ENCODE results near the gene KCNIP1.

Gene KCNIP1

GRCh38 chr5:170551076-170551475 lies 47.3 kb downstream of the KCNIP1 start:
- no peaks in the 10 kb centered on the region for H3K36me3 ChIP-seq (ENCODE audit: insufficient read depth, low read length)
- H3K9me3 ChIP-seq (ENCODE audit: low read depth, low read length), result no peaks in the 10 kb centered on the region
- H3K27ac ChIP-seq, result no peak overlapping the region
- H3K4me3 ChIP-seq, result no peak overlapping the region
- H3K9ac ChIP-seq (ENCODE audit: insufficient read length), result no peak overlapping the region
- no peak for DNase-seq (ENCODE audit: low read depth, low spot score)
- TF ChIP-seq FOXP2 (optimal IDR thresholded peaks at IDR 0.05; ENCODE audit: control extremely low read depth, extremely low read length, insufficient read depth) (no peak), EZH2 (IDR thresholded peaks at IDR 0.05) (no peak), POLR2AphosphoS5 (IDR thresholded peaks at IDR 0.05; ENCODE audit: borderline replicate concordance, low read depth, low read length) (no peak)

DNA sequence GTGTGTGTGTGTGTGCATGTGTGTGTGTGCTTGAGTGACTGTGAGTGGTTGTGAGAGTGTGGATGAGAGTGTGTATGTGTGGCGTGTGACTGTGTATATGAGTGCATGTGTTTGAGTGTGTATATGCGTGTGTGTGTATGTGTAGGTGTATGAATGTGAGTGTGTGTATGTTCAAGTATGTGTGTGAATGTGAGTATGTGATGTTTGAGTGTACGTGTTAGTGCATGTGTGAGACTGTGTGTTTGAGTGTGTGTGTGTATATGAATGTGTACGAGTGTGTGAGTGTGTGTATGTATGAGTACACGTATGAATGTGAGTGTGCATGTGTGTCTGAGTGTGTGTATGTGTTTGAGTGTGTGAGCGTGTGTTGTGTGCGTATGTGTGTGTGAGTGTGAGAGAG lies 47.8 kb downstream of the KCNIP1 start:
- H3K9me3 ChIP-seq (ENCODE audit: low read depth, low read length), result no peaks in the 10 kb centered on the region
- H3K36me3 ChIP-seq (ENCODE audit: insufficient read depth, low read length), result no peaks in the 10 kb centered on the region
- H3K9ac ChIP-seq (ENCODE audit: insufficient read length), result no peak overlapping the region
- no peak for DNase-seq (ENCODE audit: low read depth, low spot score)
- H3K27ac ChIP-seq, result no peak overlapping the region
- TF ChIP-seq POLR2AphosphoS5 (IDR thresholded peaks at IDR 0.05; ENCODE audit: borderline replicate concordance, low read depth, low read length), result no peak
- TF ChIP-seq FOXP2 (optimal IDR thresholded peaks at IDR 0.05; ENCODE audit: control extremely low read depth, extremely low read length, insufficient read depth), result no peak
- no peak for TF ChIP-seq EZH2 (IDR thresholded peaks at IDR 0.05)
- H3K4me3 ChIP-seq, result no peak overlapping the region

GRCh38 chr5:170552621-170553115 lies 48.8 kb downstream of the KCNIP1 start:
- no peaks in the 10 kb centered on the region for H3K36me3 ChIP-seq (ENCODE audit: insufficient read depth, low read length)
- TF ChIP-seq EZH2 (IDR thresholded peaks at IDR 0.05) (no peak), POLR2AphosphoS5 (IDR thresholded peaks at IDR 0.05; ENCODE audit: borderline replicate concordance, low read depth, low read length) (no peak), FOXP2 (optimal IDR thresholded peaks at IDR 0.05; ENCODE audit: control extremely low read depth, extremely low read length, insufficient read depth) (no peak)
- no peaks in the 10 kb centered on the region for H3K9me3 ChIP-seq (ENCODE audit: low read depth, low read length)
- no peak for DNase-seq (ENCODE audit: low read depth, low spot score)
- H3K9ac ChIP-seq (ENCODE audit: insufficient read length), result no peak overlapping the region
- H3K4me3 ChIP-seq, result no peak overlapping the region
- H3K27ac ChIP-seq, result no peak overlapping the region

GRCh38 chr5:170553218-170553617 lies 49.4 kb downstream of the KCNIP1 start:
- Histone ChIP-seq H3K9ac (ENCODE audit: insufficient read length) (no peak overlapping the region), H3K27ac (no peak overlapping the region), H3K36me3 (ENCODE audit: insufficient read depth, low read length) (no peaks in the 10 kb centered on the region), H3K9me3 (ENCODE audit: low read depth, low read length) (no peaks in the 10 kb centered on the region), H3K4me3 (no peak overlapping the region)
- TF ChIP-seq POLR2AphosphoS5 (IDR thresholded peaks at IDR 0.05; ENCODE audit: borderline replicate concordance, low read depth, low read length) (no peak), FOXP2 (optimal IDR thresholded peaks at IDR 0.05; ENCODE audit: control extremely low read depth, extremely low read length, insufficient read depth) (no peak), EZH2 (IDR thresholded peaks at IDR 0.05) (no peak)
- DNase-seq (ENCODE audit: low read depth, low spot score), result no peak

DNA sequence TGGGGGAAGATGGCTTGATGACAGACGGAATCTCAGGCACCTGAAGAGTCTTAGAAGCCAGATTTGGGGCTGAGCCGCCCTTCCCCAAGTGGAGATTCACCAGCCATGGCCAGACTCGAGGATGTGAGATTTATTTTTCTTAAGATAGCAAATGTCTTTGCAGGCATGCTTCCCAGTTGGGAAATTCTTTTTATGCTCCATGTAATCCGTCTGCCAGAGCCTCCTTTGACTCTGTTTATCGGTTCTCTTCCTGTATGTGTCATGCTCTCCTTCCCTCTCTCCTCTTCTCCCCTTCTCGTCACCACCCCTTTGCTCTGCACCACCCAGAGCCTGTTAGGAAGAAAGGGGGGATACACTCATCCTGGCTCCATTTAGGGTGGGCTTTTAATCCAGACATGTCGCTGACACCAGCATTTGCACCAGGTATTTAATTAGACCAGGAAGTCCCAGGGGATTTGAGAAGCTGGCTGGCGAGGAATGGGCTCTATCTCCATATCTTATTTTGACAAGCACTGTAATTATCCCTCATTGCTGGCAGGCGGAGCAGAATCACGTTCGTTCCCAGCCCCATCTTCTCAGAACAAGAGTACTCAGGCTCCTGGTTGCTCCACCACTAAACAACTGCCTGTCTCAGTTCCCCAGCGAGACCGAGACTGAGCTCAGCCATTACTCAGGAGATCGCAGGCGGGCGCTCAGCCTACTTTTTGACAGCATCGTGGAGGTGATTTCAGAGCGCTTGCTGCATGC lies 50.9 kb downstream of the KCNIP1 start:
- TF ChIP-seq FOXP2 (optimal IDR thresholded peaks at IDR 0.05; ENCODE audit: control extremely low read depth, extremely low read length, insufficient read depth), result no peak
- TF ChIP-seq POLR2AphosphoS5 (IDR thresholded peaks at IDR 0.05; ENCODE audit: borderline replicate concordance, low read depth, low read length), result no peak
- H3K4me3 ChIP-seq, result no peak overlapping the region
- no peaks in the 10 kb centered on the region for H3K9me3 ChIP-seq (ENCODE audit: low read depth, low read length)
- no peak for DNase-seq (ENCODE audit: low read depth, low spot score)
- H3K27ac ChIP-seq, result no peak overlapping the region
- H3K36me3 ChIP-seq (ENCODE audit: insufficient read depth, low read length), result no peaks in the 10 kb centered on the region
- no peak overlapping the region for H3K9ac ChIP-seq (ENCODE audit: insufficient read length)

DNA sequence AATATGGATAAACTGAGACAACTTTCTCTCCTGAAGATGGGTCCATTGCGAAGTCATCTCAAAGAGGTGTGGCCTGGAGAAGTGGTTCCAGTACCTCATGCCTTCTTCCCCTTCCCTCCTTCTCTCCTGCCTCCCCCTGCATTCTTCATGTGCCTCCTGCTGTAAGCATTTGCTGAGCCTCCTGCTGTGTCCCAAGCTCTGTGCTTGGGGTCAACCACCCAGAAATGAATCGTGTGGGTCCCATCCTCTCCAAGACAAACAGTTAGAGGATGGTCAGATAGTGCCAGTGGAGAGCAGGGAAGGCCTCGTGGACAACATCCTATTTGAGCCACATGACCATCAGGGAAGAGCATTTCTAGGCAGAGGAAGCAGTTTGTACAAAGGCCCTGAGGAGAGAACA lies 53.5 kb downstream of the KCNIP1 start:
- TF ChIP-seq POLR2AphosphoS5 (IDR thresholded peaks at IDR 0.05; ENCODE audit: borderline replicate concordance, low read depth, low read length) (no peak), EZH2 (IDR thresholded peaks at IDR 0.05) (no peak), FOXP2 (optimal IDR thresholded peaks at IDR 0.05; ENCODE audit: control extremely low read depth, extremely low read length, insufficient read depth) (no peak)
- DNase-seq (ENCODE audit: low read depth, low spot score), result no peak
- Histone ChIP-seq H3K9me3 (ENCODE audit: low read depth, low read length) (no peaks in the 10 kb centered on the region), H3K27ac (no peak overlapping the region), H3K4me3 (no peak overlapping the region), H3K9ac (ENCODE audit: insufficient read length) (no peak overlapping the region), H3K36me3 (ENCODE audit: insufficient read depth, low read length) (no peaks in the 10 kb centered on the region)

GRCh38 chr5:170559296-170559695 lies 55.5 kb downstream of the KCNIP1 start:
- Histone ChIP-seq H3K4me3 (no peak overlapping the region), H3K9ac (ENCODE audit: insufficient read length) (no peak overlapping the region), H3K9me3 (ENCODE audit: low read depth, low read length) (no peaks in the 10 kb centered on the region), H3K27ac (no peak overlapping the region), H3K36me3 (ENCODE audit: insufficient read depth, low read length) (no peaks in the 10 kb centered on the region)
- DNase-seq (ENCODE audit: low read depth, low spot score), result no peak
- TF ChIP-seq EZH2 (IDR thresholded peaks at IDR 0.05) (no peak), FOXP2 (optimal IDR thresholded peaks at IDR 0.05; ENCODE audit: control extremely low read depth, extremely low read length, insufficient read depth) (no peak), POLR2AphosphoS5 (IDR thresholded peaks at IDR 0.05; ENCODE audit: borderline replicate concordance, low read depth, low read length) (no peak)

- no peak for DNase-seq (ENCODE audit: low read depth, low spot score)
- Histone ChIP-seq H3K27ac (no peak overlapping the region), H3K9me3 (ENCODE audit: low read depth, low read length) (no peaks in the 10 kb centered on the region), H3K9ac (ENCODE audit: insufficient read length) (no peak overlapping the region), H3K4me3 (no peak overlapping the region), H3K36me3 (ENCODE audit: insufficient read depth, low read length) (no peaks in the 10 kb centered on the region)
- TF ChIP-seq POLR2AphosphoS5 (IDR thresholded peaks at IDR 0.05; ENCODE audit: borderline replicate concordance, low read depth, low read length), result no peak
- no peak for TF ChIP-seq EZH2 (IDR thresholded peaks at IDR 0.05)
- TF ChIP-seq FOXP2 (optimal IDR thresholded peaks at IDR 0.05; ENCODE audit: control extremely low read depth, extremely low read length, insufficient read depth), result no peak
Observed at GRCh38 chr5:170560938-170561337, 57.1 kb downstream of the KCNIP1 start.
